H9 (cell line): Measurements from ENCODE around the gene UTF1. TPM values are rescaled to one million over a fixed set of nuclear protein-coding genes. Genes with fewer than 3 reads are reported as not detected.

Experiments
- DNase-seq: peaks from one replicate; pipeline ENCODE4 v3.0.0-alpha.2; 2017
- H2AFZ ChIP-seq: one replicate; pipeline ENCODE4 v1.6.1; 2013; ENCODE audit warnings: mild to moderate bottlenecking, low read length, control low read depth, moderate library complexity
- H2AK5ac ChIP-seq: 2 replicates; pipeline ENCODE4 v1.6.1; 2013; ENCODE audit warnings: low read length, control low read depth, mixed read lengths; ENCODE audit not compliant: insufficient read length
- H2BK120ac ChIP-seq: one replicate; pipeline ENCODE4 v1.6.1; 2013; ENCODE audit warnings: low read depth, mild to moderate bottlenecking, low read length, control low read depth, inconsistent platforms; ENCODE audit not compliant: poor library complexity, severe bottlenecking
- H2BK12ac ChIP-seq: 2 replicates; pipeline ENCODE4 v1.6.1; 2013; ENCODE audit warnings: low read length, control low read depth, mixed read lengths, low read depth; ENCODE audit not compliant: insufficient read length
- H2BK15ac ChIP-seq: 2 replicates; pipeline ENCODE4 v1.6.1; 2013; ENCODE audit warnings: low read depth, low read length, control low read depth
- H2BK20ac ChIP-seq: one replicate; pipeline ENCODE4 v1.6.1; 2013; ENCODE audit warnings: low read depth, mild to moderate bottlenecking, low read length, control low read depth, inconsistent platforms; ENCODE audit not compliant: poor library complexity, severe bottlenecking
- H2BK5ac ChIP-seq: 2 replicates; pipeline ENCODE4 v1.6.1; 2013; ENCODE audit warnings: low read length, control low read depth, mixed read lengths; ENCODE audit not compliant: insufficient read length
- H3K14ac ChIP-seq: 2 replicates; pipeline ENCODE4 v1.6.1; 2013; ENCODE audit warnings: low read length, control low read depth; ENCODE audit not compliant: insufficient read depth
- H3K18ac ChIP-seq: 2 replicates; pipeline ENCODE4 v1.6.1; 2013; ENCODE audit warnings: low read depth, mild to moderate bottlenecking, mixed read lengths, low read length, control low read depth; ENCODE audit not compliant: insufficient read length
- H3K23ac ChIP-seq: 2 replicates; pipeline ENCODE4 v1.6.1; 2013; ENCODE audit warnings: low read length, control low read depth, mixed read lengths, low read depth; ENCODE audit not compliant: insufficient read length
- H3K23me2 ChIP-seq: 2 replicates; pipeline ENCODE4 v1.6.1; 2013; ENCODE audit warnings: low read depth, mild to moderate bottlenecking, mixed read lengths, low read length, control low read depth; ENCODE audit not compliant: insufficient read length, poor library complexity, severe bottlenecking
- H3K27ac ChIP-seq: 2 replicates; pipeline ENCODE4 v1.5.1; 2013; ENCODE audit warnings: low read length, control low read depth, mixed read lengths, low read depth; ENCODE audit not compliant: insufficient read length
- H3K27me3 ChIP-seq: 2 replicates; pipeline ENCODE4 v1.6.1; 2013; ENCODE audit warnings: low read length, control low read depth, inconsistent platforms; ENCODE audit not compliant: insufficient read depth
- H3K4ac ChIP-seq: 2 replicates; pipeline ENCODE4 v1.6.1; 2013; ENCODE audit warnings: low read depth, mild to moderate bottlenecking, control low read depth, inconsistent platforms, low read length, moderate library complexity
- H3K4me1 ChIP-seq: 2 replicates; pipeline ENCODE4 v1.6.1; 2013; ENCODE audit warnings: low read length, control low read depth, inconsistent platforms; ENCODE audit not compliant: insufficient read depth
- H3K4me2 ChIP-seq: 2 replicates; pipeline ENCODE4 v1.6.1; 2013; ENCODE audit warnings: low read length, control low read depth, mixed read lengths; ENCODE audit not compliant: insufficient read length, insufficient read depth
- H3K56ac ChIP-seq: 2 replicates; pipeline ENCODE4 v1.6.1; 2013; ENCODE audit warnings: low read depth, mild to moderate bottlenecking, mixed read lengths, low read length, control low read depth; ENCODE audit not compliant: insufficient read length
- H3K79me1 ChIP-seq: 2 replicates; pipeline ENCODE4 v1.6.1; 2013; ENCODE audit warnings: low read depth, mild to moderate bottlenecking, moderate library complexity, low read length, control low read depth, inconsistent platforms; ENCODE audit not compliant: insufficient read depth, poor library complexity, severe bottlenecking
- H3K79me2 ChIP-seq: 2 replicates; pipeline ENCODE4 v1.6.1; 2013; ENCODE audit warnings: low read length, control low read depth, inconsistent platforms; ENCODE audit not compliant: insufficient read depth
- H3K9ac ChIP-seq: 2 replicates; pipeline ENCODE4 v1.6.1; 2013; ENCODE audit warnings: low read length, control low read depth, mixed read lengths; ENCODE audit not compliant: insufficient read length; ENCODE audit errors: extremely low read depth
- H3K9me3 ChIP-seq: one replicate; pipeline ENCODE4 v1.6.1; 2013; ENCODE audit warnings: low read depth, low read length, inconsistent platforms; ENCODE audit not compliant: control insufficient read depth
- H3T11ph ChIP-seq: one replicate; pipeline ENCODE4 v1.6.1; 2013; ENCODE audit warnings: mild to moderate bottlenecking, low read length, control low read depth, inconsistent platforms
- H4K20me1 ChIP-seq: one replicate; pipeline ENCODE4 v1.6.1; 2013; ENCODE audit not compliant: control insufficient read depth, insufficient read length, insufficient read depth
- H4K5ac ChIP-seq: 2 replicates; pipeline ENCODE4 v1.6.1; 2013; ENCODE audit warnings: low read depth, mild to moderate bottlenecking, mixed read lengths, low read length, control low read depth; ENCODE audit not compliant: insufficient read length
- H4K8ac ChIP-seq: replicated peaks from 2 replicates; pipeline ENCODE4 v1.6.1; 2013; ENCODE audit warnings: low read length, control low read depth, mixed read lengths, low read depth; ENCODE audit not compliant: insufficient read length
- H4K91ac ChIP-seq: 2 replicates; pipeline ENCODE4 v1.6.1; 2013; ENCODE audit warnings: low read depth, mild to moderate bottlenecking, moderate library complexity, mixed read lengths, low read length, control low read depth; ENCODE audit not compliant: insufficient read length
- H3K27ac Mint-ChIP-seq, 3 experiments: 2 replicates in 2 of 3; 3 replicates in 1 of 3; pipeline ENCODE4 v1.8.0; 2020 to 2021; ENCODE audit warnings: mixed read lengths in 3 of 3, mild to moderate bottlenecking in 1 of 3, moderate library complexity in 1 of 3
- H3K27me3 Mint-ChIP-seq: 2 replicates; pipeline ENCODE4 v1.8.0; 2021; ENCODE audit warnings: low read depth, mild to moderate bottlenecking, moderate library complexity, mixed read lengths
- H3K36me3 Mint-ChIP-seq, 3 experiments: 2 replicates in 2 of 3; 3 replicates in 1 of 3; pipeline ENCODE4 v1.8.0; 2020 to 2021; ENCODE audit warnings: low read depth in 3 of 3, mixed read lengths in 3 of 3; ENCODE audit not compliant: insufficient read depth in 1 of 3
- H3K4me1 Mint-ChIP-seq, 2 experiments: 2 replicates each; pipeline ENCODE4 v1.8.0; 2020; ENCODE audit warnings: mixed read lengths in 2 of 2
- H3K4me3 Mint-ChIP-seq, 2 experiments: 2 replicates in 1 of 2; 3 replicates in 1 of 2; pipeline ENCODE4 v1.8.0; 2020 to 2021; ENCODE audit warnings: mild to moderate bottlenecking in 2 of 2, mixed read lengths in 2 of 2, moderate library complexity in 1 of 2
- H3K9me3 Mint-ChIP-seq, 2 experiments: 2 replicates in 1 of 2; 3 replicates in 1 of 2; pipeline ENCODE4 v1.8.0; 2020; ENCODE audit warnings: mild to moderate bottlenecking in 2 of 2, mixed read lengths in 2 of 2, moderate library complexity in 1 of 2
- WGBS: extraction: QIAGEN DNeasy Blood & Tissue Kit; methylation state at CpG from one replicate; pipeline ENCODE4 v1.1.7; 2013; ENCODE audit warnings: missing lambda C conversion rate, low lambda C conversion rate, mixed read lengths; ENCODE audit not compliant: insufficient read length; ENCODE audit errors: extremely low coverage; 5-methylcytosine and 5-hydroxymethylcytosine counted together
- total RNA-seq: library from RNA; stranded (reverse); gene quantifications from 2 replicates; pipeline ENCODE4 v1.2.1, GENCODE V29; 2021
- TF ChIP-seq, protein P1 (sequence below): fragments of 200-600 bp; sonication (generic); conservative IDR thresholded peaks from 3 replicates; pipeline ENCODE4 v1.8.0; 2021; ENCODE audit warnings: antibody characterized with exemption, mild to moderate bottlenecking

The UTF1 gene
- total RNA-seq, 1 experiment from 2014 or later, result 31.5 TPM

DNA sequence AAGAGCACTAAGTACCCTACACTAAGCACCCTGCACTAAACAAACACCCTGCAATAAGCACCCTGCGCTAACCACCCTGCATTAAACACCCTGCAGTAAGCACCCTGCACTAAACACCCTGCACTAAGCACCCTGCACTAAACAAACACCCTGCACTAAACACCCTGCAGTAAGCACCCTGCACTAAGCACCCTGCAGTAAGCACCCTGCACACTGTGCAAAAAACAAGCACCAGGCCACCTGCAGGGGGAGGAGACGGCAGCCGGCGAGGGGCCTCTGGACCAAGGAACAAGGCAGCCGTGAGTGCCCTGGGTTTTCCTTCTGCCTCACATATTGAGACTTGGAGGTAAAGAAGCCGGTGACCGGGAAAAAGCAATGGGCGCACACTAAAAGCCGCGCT, 39.8 kb upstream of the UTF1 start:
- WGBS, result no CpG with 5 or more reads among the region's 10 CpGs

More for the DNA sequence above, 39.8 kb upstream of the UTF1 start:
- H2BK15ac ChIP-seq, result no peak overlapping the region
- Mint-ChIP-seq H3K4me1 (no peaks in the 10 kb centered on the region), H3K4me3 (no peak overlapping the region), H3K27ac (no peak overlapping the region), H3K36me3 (peaks cover 0 to 36% (median 24%) of the 10 kb centered on the region in 3 experiments), H3K9me3 (peaks cover 17 to 32% of the 10 kb centered on the region in 2 experiments), H3K27me3 (peaks cover 16% of the 10 kb centered on the region)
- no peak overlapping the region for H3K56ac ChIP-seq
- H3K27ac ChIP-seq, result no peak overlapping the region
- H3K18ac ChIP-seq, result no peak overlapping the region
- no peak overlapping the region for H4K91ac ChIP-seq
- no peak for DNase-seq
- no peak overlapping the region for H3T11ph ChIP-seq
- TF ChIP-seq, protein P1, sequence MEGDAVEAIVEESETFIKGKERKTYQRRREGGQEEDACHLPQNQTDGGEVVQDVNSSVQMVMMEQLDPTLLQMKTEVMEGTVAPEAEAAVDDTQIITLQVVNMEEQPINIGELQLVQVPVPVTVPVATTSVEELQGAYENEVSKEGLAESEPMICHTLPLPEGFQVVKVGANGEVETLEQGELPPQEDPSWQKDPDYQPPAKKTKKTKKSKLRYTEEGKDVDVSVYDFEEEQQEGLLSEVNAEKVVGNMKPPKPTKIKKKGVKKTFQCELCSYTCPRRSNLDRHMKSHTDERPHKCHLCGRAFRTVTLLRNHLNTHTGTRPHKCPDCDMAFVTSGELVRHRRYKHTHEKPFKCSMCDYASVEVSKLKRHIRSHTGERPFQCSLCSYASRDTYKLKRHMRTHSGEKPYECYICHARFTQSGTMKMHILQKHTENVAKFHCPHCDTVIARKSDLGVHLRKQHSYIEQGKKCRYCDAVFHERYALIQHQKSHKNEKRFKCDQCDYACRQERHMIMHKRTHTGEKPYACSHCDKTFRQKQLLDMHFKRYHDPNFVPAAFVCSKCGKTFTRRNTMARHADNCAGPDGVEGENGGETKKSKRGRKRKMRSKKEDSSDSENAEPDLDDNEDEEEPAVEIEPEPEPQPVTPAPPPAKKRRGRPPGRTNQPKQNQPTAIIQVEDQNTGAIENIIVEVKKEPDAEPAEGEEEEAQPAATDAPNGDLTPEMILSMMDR, result no peak
- H4K20me1 ChIP-seq, result no peaks in the 10 kb centered on the region
- H4K8ac ChIP-seq, result no peak overlapping the region
- no peak overlapping the region for H2BK5ac ChIP-seq
- H3K23ac ChIP-seq, result no peak overlapping the region
- H3K14ac ChIP-seq, result no peak overlapping the region
- no peaks in the 10 kb centered on the region for H3K79me2 ChIP-seq
- H2BK12ac ChIP-seq, result no peak overlapping the region
- no peak overlapping the region for H3K9ac ChIP-seq
- H2AFZ ChIP-seq, result no peak overlapping the region
- no peaks in the 10 kb centered on the region for H3K27me3 ChIP-seq
- no peaks in the 10 kb centered on the region for H3K9me3 ChIP-seq
- H3K4me1 ChIP-seq, result no peaks in the 10 kb centered on the region
- no peak overlapping the region for H3K4ac ChIP-seq
- H2BK120ac ChIP-seq, result no peak overlapping the region
- no peak overlapping the region for H3K4me2 ChIP-seq
- no peaks in the 10 kb centered on the region for H3K79me1 ChIP-seq
- H3K23me2 ChIP-seq, result no peaks in the 10 kb centered on the region
- H4K5ac ChIP-seq, result no peak overlapping the region
- H2AK5ac ChIP-seq, result no peak overlapping the region
- H2BK20ac ChIP-seq, result no peak overlapping the region
